Hepatocyte (in vitro differentiated cells): ENCODE data around the gene NT5C.

ENCODE experiments used
- CTCF ChIP-seq: fragments of 200-600 bp; sonication (generic); IDR thresholded peaks from 2 replicates; pipeline ENCODE4 v1.5.1; 2016; ENCODE audit warnings: antibody characterized with exemption, mild to moderate bottlenecking; ENCODE audit not compliant: poor library complexity
- EZH2 ChIP-seq: fragments of 200-600 bp; sonication (generic); IDR thresholded peaks from 2 replicates; pipeline ENCODE4 v1.6.1; 2016; ENCODE audit warnings: antibody characterized with exemption, mild to moderate bottlenecking, borderline replicate concordance

DNA sequence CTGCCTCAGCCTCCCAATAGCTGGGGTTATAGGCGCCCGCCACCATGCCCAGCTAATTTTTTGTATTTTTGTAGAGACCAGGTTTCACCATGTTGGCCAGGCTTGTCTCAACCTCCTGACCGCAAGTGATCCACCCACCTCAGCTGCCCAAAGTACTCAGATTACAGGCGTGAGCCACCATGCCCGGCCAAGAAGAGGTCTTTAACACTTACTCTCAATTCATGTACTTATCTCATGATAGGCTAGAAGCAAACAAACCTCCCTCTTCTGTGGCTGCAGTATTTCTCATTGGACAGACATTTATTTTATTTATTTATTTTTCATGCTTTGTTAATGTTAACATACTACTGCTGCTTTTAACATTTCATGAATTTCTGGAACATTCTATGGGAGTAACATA lies 7.0 kb upstream of the NT5C start:
- no peak for TF ChIP-seq CTCF
- TF ChIP-seq EZH2, result no peak
